Astrocyte (in vitro differentiated cells and primary cell): ENCODE results near the gene SBF2. TPM values are rescaled to one million over a fixed set of nuclear protein-coding genes. Genes with fewer than 3 reads are reported as not detected.
A peak's percentile ranks its signal among the peaks of the same experiment; 100 is the strongest.

Experiments used
- DNase-seq: peaks from one replicate; pipeline ENCODE4 v3.0.0-alpha.2; 2010; ENCODE audit warnings: low read depth
- FAIRE-seq: peaks from 2 replicates; lab custom pipeline; 2011; peaks lifted over from hg19 to GRCh38; lab: Jason Lieb, UNC
- H2AFZ ChIP-seq: 2 replicates; pipeline ENCODE4 v1.6.0; 2012; ENCODE audit warnings: low read depth, low read length, inconsistent platforms
- H3K27ac ChIP-seq: 2 replicates; pipeline ENCODE4 v1.5.1; 2011; ENCODE audit warnings: low read depth, low read length, inconsistent platforms
- H3K27me3 ChIP-seq: 2 replicates; pipeline ENCODE4 v1.6.0; 2011; ENCODE audit warnings: low read length, inconsistent platforms; ENCODE audit not compliant: insufficient read depth
- H3K36me3 ChIP-seq: 2 replicates; pipeline ENCODE4 v1.5.1; 2011; ENCODE audit warnings: low read length, inconsistent platforms; ENCODE audit not compliant: insufficient read depth
- H3K4me1 ChIP-seq: 2 replicates; pipeline ENCODE4 v1.5.1; 2011; ENCODE audit warnings: low read length, inconsistent platforms; ENCODE audit not compliant: insufficient read depth
- H3K4me2 ChIP-seq: 2 replicates; pipeline ENCODE4 v1.6.0; 2012; ENCODE audit warnings: low read length, inconsistent platforms
- H3K4me3 ChIP-seq: 2 replicates; pipeline ENCODE4 v1.5.1; 2011; ENCODE audit warnings: low read depth, mild to moderate bottlenecking, low read length, inconsistent platforms; ENCODE audit not compliant: insufficient read depth
- H3K79me2 ChIP-seq: 2 replicates; pipeline ENCODE4 v1.6.0; 2012; ENCODE audit warnings: mild to moderate bottlenecking, low read length, inconsistent platforms; ENCODE audit not compliant: insufficient read depth
- H3K9ac ChIP-seq: 2 replicates; pipeline ENCODE4 v1.6.0; 2012; ENCODE audit warnings: mild to moderate bottlenecking, low read length, inconsistent platforms
- H3K9me3 ChIP-seq: 2 replicates; pipeline ENCODE4 v1.5.1; 2012; ENCODE audit warnings: low read depth, mild to moderate bottlenecking, low read length, inconsistent platforms; ENCODE audit not compliant: insufficient read depth
- H4K20me1 ChIP-seq: 2 replicates; pipeline ENCODE4 v1.6.0; 2012; ENCODE audit warnings: low read length, inconsistent platforms; ENCODE audit not compliant: insufficient read depth
- H3K27ac Mint-ChIP-seq: one replicate; pipeline ENCODE4 v1.8.0; 2021; ENCODE audit warnings: mild to moderate bottlenecking, mixed read lengths; ENCODE audit not compliant: unreplicated experiment
- H3K27me3 Mint-ChIP-seq: one replicate; pipeline ENCODE4 v1.8.0; 2021; ENCODE audit warnings: low read depth, mixed read lengths; ENCODE audit not compliant: unreplicated experiment
- H3K36me3 Mint-ChIP-seq: one replicate; pipeline ENCODE4 v1.8.0; 2021; ENCODE audit warnings: low read depth, mixed read lengths; ENCODE audit not compliant: unreplicated experiment
- H3K4me1 Mint-ChIP-seq: one replicate; pipeline ENCODE4 v1.8.0; 2021; ENCODE audit warnings: low read depth, mixed read lengths; ENCODE audit not compliant: unreplicated experiment
- H3K4me3 Mint-ChIP-seq: one replicate; pipeline ENCODE4 v1.8.0; 2021; ENCODE audit warnings: mild to moderate bottlenecking, moderate library complexity, mixed read lengths; ENCODE audit not compliant: unreplicated experiment
- H3K9me3 Mint-ChIP-seq: one replicate; pipeline ENCODE4 v1.8.0; 2021; ENCODE audit warnings: mild to moderate bottlenecking, mixed read lengths; ENCODE audit not compliant: unreplicated experiment
- CTCF ChIP-seq: IDR thresholded peaks from 2 replicates; pipeline ENCODE4 v1.5.1; 2011; ENCODE audit warnings: low read depth, mild to moderate bottlenecking, inconsistent platforms, low read length, moderate library complexity; ENCODE audit not compliant: insufficient read depth
- EZH2 ChIP-seq: IDR thresholded peaks from 2 replicates; pipeline ENCODE4 v1.6.1; 2012; ENCODE audit warnings: mild to moderate bottlenecking, low read length, inconsistent platforms; ENCODE audit not compliant: insufficient read depth
- total RNA-seq: library from RNA; stranded (reverse); gene quantifications from 2 replicates; pipeline ENCODE4 v1.2.1, GENCODE V29; 2021

SBF2 gene
- total RNA-seq, 1 donor from 2014 or later = 50.0 TPM

DNA sequence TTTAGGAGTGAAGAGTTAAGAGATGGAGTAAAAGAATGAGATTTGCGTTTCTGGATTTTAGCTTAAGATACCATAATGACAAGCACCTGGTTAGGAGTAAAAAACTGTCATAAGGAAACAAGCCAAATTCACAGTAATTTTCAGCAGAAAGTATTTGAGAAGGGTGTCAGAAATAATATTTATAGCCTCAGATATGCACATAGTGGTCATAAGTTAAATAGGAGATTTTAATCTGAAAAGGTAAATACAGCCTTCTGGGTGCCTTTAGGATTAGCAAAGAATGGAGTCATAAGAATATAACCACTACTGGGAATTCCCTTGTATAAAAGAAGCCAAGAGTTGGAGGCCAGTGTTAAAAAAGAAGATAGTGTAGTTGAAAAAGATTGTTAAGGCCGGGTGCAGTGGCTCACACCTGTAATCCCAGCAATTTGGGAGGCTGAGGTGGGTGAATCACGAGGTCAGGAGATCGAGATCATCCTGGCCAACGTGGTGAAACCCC, 470.1 kb downstream of the SBF2 start:
- Histone ChIP-seq H3K36me3 (no peaks in the 10 kb centered on the region), H4K20me1 (no peaks in the 10 kb centered on the region), H3K4me1 (peaks cover 4% of the 10 kb centered on the region), H3K79me2 (no peaks in the 10 kb centered on the region), H3K27me3 (no peaks in the 10 kb centered on the region), H3K9ac (no peak overlapping the region), H3K4me3 (no peak overlapping the region), H3K4me2 (no peak overlapping the region), H2AFZ (no peak overlapping the region), H3K9me3 (no peaks in the 10 kb centered on the region), H3K27ac (no peak overlapping the region)
- no peak overlapping the region for H3K4me3 Mint-ChIP-seq
- TF ChIP-seq EZH2 (no peak), CTCF (no peak)
- DNase-seq (no peak), FAIRE-seq (no peak)
- H3K36me3 Mint-ChIP-seq = peaks cover 6% of the 10 kb centered on the region
- no peaks in the 10 kb centered on the region for H3K9me3 Mint-ChIP-seq
- no peak overlapping the region for H3K27ac Mint-ChIP-seq
- peaks cover 22% of the 10 kb centered on the region for H3K4me1 Mint-ChIP-seq
- no peaks in the 10 kb centered on the region for H3K27me3 Mint-ChIP-seq

DNA sequence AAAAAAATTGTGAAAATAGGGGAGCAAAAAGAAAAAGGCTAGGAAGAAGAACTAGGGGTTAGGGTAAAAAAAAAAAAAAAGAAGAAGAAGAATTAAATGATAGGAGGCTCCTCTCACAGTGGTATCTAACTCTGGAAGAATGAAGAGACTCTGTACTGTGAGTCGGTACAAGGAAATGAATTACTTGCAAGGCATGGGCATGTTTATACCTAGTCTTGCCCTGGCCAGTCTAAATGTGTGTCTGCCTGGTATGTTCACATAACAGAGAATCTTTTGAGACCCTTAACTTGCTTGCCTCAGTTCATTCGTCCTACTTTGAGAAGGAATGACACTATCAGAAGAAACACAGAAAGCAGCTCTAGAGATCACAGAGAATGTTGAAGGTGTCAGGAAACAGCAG, 470.6 kb downstream of the SBF2 start:
- TF ChIP-seq EZH2 = no peak
- no peak for TF ChIP-seq CTCF
- Histone ChIP-seq H3K27ac (no peak overlapping the region), H4K20me1 (no peaks in the 10 kb centered on the region), H3K9ac (no peak overlapping the region), H3K4me2 (no peak overlapping the region), H3K36me3 (no peaks in the 10 kb centered on the region), H3K4me1 (peaks cover 4% of the 10 kb centered on the region), H3K27me3 (no peaks in the 10 kb centered on the region), H3K9me3 (no peaks in the 10 kb centered on the region), H2AFZ (no peak overlapping the region), H3K79me2 (no peaks in the 10 kb centered on the region), H3K4me3 (no peak overlapping the region)
- Mint-ChIP-seq H3K4me3 (no peak overlapping the region), H3K9me3 (no peaks in the 10 kb centered on the region), H3K27me3 (no peaks in the 10 kb centered on the region), H3K4me1 (peaks cover 22% of the 10 kb centered on the region), H3K36me3 (peaks cover 6% of the 10 kb centered on the region), H3K27ac (peak overlapping the region; percentile 42)
- DNase-seq = no peak
- FAIRE-seq = no peak

DNA sequence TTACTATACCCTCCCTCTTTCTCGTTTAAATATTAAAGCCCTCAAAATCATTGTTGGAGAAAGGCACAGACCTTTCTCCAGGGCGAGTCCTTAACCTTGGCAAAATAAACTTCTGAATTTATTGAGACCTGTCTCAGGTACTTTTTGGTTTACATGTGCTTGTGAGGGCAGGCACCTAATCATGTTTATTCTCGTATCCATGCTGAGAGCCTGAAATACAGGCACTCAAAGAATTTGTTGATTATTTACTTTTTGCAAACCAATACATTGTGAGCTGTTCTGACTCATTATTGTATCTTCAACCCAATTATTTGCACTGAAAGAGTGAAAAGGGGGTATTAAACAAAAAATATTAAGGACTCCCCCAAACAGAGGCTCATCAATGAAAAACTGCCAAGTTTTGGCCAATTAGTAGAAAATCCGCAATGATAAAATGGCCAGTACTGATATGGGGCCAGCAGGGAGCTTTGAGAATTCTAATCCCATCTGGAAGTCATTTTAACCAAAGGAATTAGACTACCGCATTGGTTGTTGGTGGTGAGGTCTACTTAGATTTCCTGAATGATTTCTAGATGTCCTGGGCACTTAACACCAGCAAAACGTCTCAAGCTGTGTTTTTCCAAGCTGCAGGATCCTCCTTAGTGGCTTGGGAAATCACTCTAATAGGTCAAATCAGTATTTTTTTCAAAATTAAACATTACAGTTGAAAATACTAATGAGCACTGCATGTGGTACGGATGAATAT, 472.8 kb downstream of the SBF2 start:
- no peak for DNase-seq

More for the DNA sequence above, 472.8 kb downstream of the SBF2 start:
- H3K27me3 ChIP-seq = no peaks in the 10 kb centered on the region
- no peak overlapping the region for H3K9ac ChIP-seq
- H4K20me1 ChIP-seq = no peaks in the 10 kb centered on the region
- H3K9me3 ChIP-seq = no peaks in the 10 kb centered on the region
- peaks cover 4% of the 10 kb centered on the region for H3K4me1 ChIP-seq
- no peak overlapping the region for H3K4me2 ChIP-seq
- H3K4me3 ChIP-seq = no peak overlapping the region
- no peaks in the 10 kb centered on the region for H3K79me2 ChIP-seq
- H2AFZ ChIP-seq = no peak overlapping the region
- H3K36me3 ChIP-seq = no peaks in the 10 kb centered on the region
- H3K27ac ChIP-seq = no peak overlapping the region
- Mint-ChIP-seq H3K36me3 (peaks cover 6% of the 10 kb centered on the region), H3K27me3 (no peaks in the 10 kb centered on the region), H3K27ac (no peak overlapping the region), H3K4me1 (peaks cover 18% of the 10 kb centered on the region), H3K9me3 (no peaks in the 10 kb centered on the region), H3K4me3 (no peak overlapping the region)
- TF ChIP-seq EZH2 (no peak), CTCF (no peak)
- FAIRE-seq = no peak
